ENCODE data around the gene CNIH4. TPM values are rescaled to one million over a fixed set of nuclear protein-coding genes. Genes with fewer than 3 reads are reported as not detected.

The CNIH4 gene
- total and polyA plus RNA-seq, 2 experiments from 2014 or later = 53.5 to 194 TPM

- Histone ChIP-seq H3K4me2 (no peak overlapping the region), H3F3A (replicated peaks; ENCODE audit: low read depth) (peaks cover 18% of the 10 kb centered on the region; the same call in 1 of the 2 replicates), H2AFZ (no peak overlapping the region), H3K27ac (ENCODE audit: low read depth) (peak overlapping the region; percentile 18; the same call in 1 of the 2 replicates), H3K27me3 (ENCODE audit: insufficient read depth) (no peaks in the 10 kb centered on the region), H3K4me3 (no peak overlapping the region), H3K79me2 (replicated peaks; ENCODE audit: insufficient read depth) (peaks cover 12% of the 10 kb centered on the region; the same call in 1 of the 2 replicates), H3K36me3 (ENCODE audit: insufficient read depth) (peaks cover 86% of the 10 kb centered on the region), H3K9me2 (ENCODE audit: insufficient read depth) (no peaks in the 10 kb centered on the region), H3K4me1 (ENCODE audit: insufficient read depth) (no peaks in the 10 kb centered on the region), H4K20me1 (replicated peaks; ENCODE audit: insufficient read depth) (peaks cover 30% of the 10 kb centered on the region; the same call in 1 of the 2 replicates)
- H3K9me3 Mint-ChIP-seq = no peaks in the 10 kb centered on the region
- DNase-seq (ENCODE audit: low spot score) (no peak), ATAC-seq (no peak)
- H3K27ac Mint-ChIP-seq = no peak overlapping the region
- H3K27me3 Mint-ChIP-seq (ENCODE audit: insufficient read depth, low read depth, poor library complexity) = peaks cover 2% of the 10 kb centered on the region
- H3K4me1 Mint-ChIP-seq = no peaks in the 10 kb centered on the region; the same call in 2 of the 3 replicates
- peaks cover 90% of the 10 kb centered on the region for H3K36me3 Mint-ChIP-seq (ENCODE audit: low read depth)
- H3K4me3 Mint-ChIP-seq = no peak overlapping the region
- no peak for TF ChIP-seq STAT1 (IDR thresholded peaks at IDR 0.05; ENCODE audit: unreplicated experiment)
- TF ChIP-seq CREB1 (CRISPR knock-in tag; IDR thresholded peaks at IDR 0.05; ENCODE audit: low read depth) = no peak
- TF ChIP-seq NANOG (IDR thresholded peaks at IDR 0.05; ENCODE audit: borderline replicate concordance) = no peak
- TF ChIP-seq JUNB (IDR thresholded peaks at IDR 0.05; ENCODE audit: unreplicated experiment) = no peak
- no peak for TF ChIP-seq EZH2phosphoT487 (IDR thresholded peaks at IDR 0.05; ENCODE audit: unreplicated experiment)
- TF ChIP-seq ZNF331 (CRISPR knock-in tag; IDR thresholded peaks at IDR 0.05; ENCODE audit: low read depth) = no peak
- TF ChIP-seq POLR2AphosphoS5 (IDR thresholded peaks at IDR 0.05; ENCODE audit: low read depth) = no peak
These were observed 63.4 kb downstream of the CNIH4 start for GRCh38 chr1:224420106-224420505.

- Histone ChIP-seq H3K36me3 (ENCODE audit: insufficient read depth) (peaks cover 66% of the 10 kb centered on the region), H3K4me3 (no peak overlapping the region), H3K9me2 (ENCODE audit: insufficient read depth) (no peaks in the 10 kb centered on the region), H4K20me1 (replicated peaks; ENCODE audit: insufficient read depth) (peaks cover 30% of the 10 kb centered on the region), H3F3A (replicated peaks; ENCODE audit: low read depth) (peaks cover 10% of the 10 kb centered on the region; the same call in 1 of the 2 replicates), H3K4me2 (no peak overlapping the region), H3K79me2 (replicated peaks; ENCODE audit: insufficient read depth) (peaks cover 52% of the 10 kb centered on the region), H2AFZ (no peak overlapping the region), H3K27ac (ENCODE audit: low read depth) (no peak overlapping the region), H3K27me3 (ENCODE audit: insufficient read depth) (no peaks in the 10 kb centered on the region), H3K4me1 (ENCODE audit: insufficient read depth) (peaks cover 2% of the 10 kb centered on the region; the same call in 1 of the 2 replicates)
- Mint-ChIP-seq H3K9me3 (no peaks in the 10 kb centered on the region), H3K27me3 (ENCODE audit: insufficient read depth, low read depth, poor library complexity) (peaks cover 2% of the 10 kb centered on the region), H3K4me3 (no peak overlapping the region), H3K27ac (no peak overlapping the region), H3K4me1 (peaks cover under 1% of the 10 kb centered on the region), H3K36me3 (ENCODE audit: low read depth) (peaks cover 82% of the 10 kb centered on the region)
- ATAC-seq (no peak), DNase-seq (ENCODE audit: low spot score) (no peak)
- TF ChIP-seq POLR2AphosphoS5 (IDR thresholded peaks at IDR 0.05; ENCODE audit: low read depth) (no peak), CTCF (conservative IDR thresholded peaks at IDR 0.05; ENCODE audit: low read depth in 2 of 2) (no peak), ZNF462 (CRISPR knock-in tag; IDR thresholded peaks at IDR 0.05) (no peak), ETS1 (IDR thresholded peaks at IDR 0.05) (no peak), EZH2 (IDR thresholded peaks at IDR 0.05; ENCODE audit: low read depth, unreplicated experiment) (no peak), CREB1 (CRISPR knock-in tag; IDR thresholded peaks at IDR 0.05; ENCODE audit: low read depth) (no peak), STAT1 (IDR thresholded peaks at IDR 0.05; ENCODE audit: unreplicated experiment) (no peak)
These were observed 68.7 kb downstream of the CNIH4 start for GRCh38 chr1:224425279-224425884.
